GM12892 (cell line): ENCODE results near the gene PRKN.

Source experiments
- DNase-seq: peaks from one replicate; pipeline ENCODE4 v3.0.0; 2011; ENCODE audit not compliant: insufficient read length
- FAIRE-seq: peaks from 2 replicates; lab custom pipeline; 2011; peaks lifted over from hg19 to GRCh38; lab: Jason Lieb, UNC
- POLR2A ChIP-seq: IDR thresholded peaks from 2 replicates; pipeline ENCODE4 v1.6.1; 2011; ENCODE audit warnings: low read depth, low read length, control low read depth
- POLR2AphosphoS5 ChIP-seq: IDR thresholded peaks from 2 replicates; pipeline ENCODE4 v1.6.1; 2011; ENCODE audit warnings: low read depth, low read length, control low read depth
- TAF1 ChIP-seq: IDR thresholded peaks from 2 replicates; pipeline ENCODE4 v1.6.1; 2011; ENCODE audit warnings: low read depth, mild to moderate bottlenecking, control low read depth, low read length, borderline replicate concordance

PRKN gene

GRCh38 chr6:161544801-161545480 lies 1182.6 kb downstream of the PRKN start:
- no peak for FAIRE-seq
- TF ChIP-seq TAF1 = no peak
- TF ChIP-seq POLR2AphosphoS5 = no peak
- no peak for TF ChIP-seq POLR2A
- DNase-seq = no peak

- TF ChIP-seq POLR2AphosphoS5 (no peak), TAF1 (no peak), POLR2A (no peak)
- no peak for DNase-seq
- FAIRE-seq = peak; percentile 58
Measured at GRCh38 chr6:161543684-161544309, 1183.8 kb downstream of the PRKN start.

GRCh38 chr6:161542346-161542980 lies 1185.1 kb downstream of the PRKN start:
- TF ChIP-seq POLR2AphosphoS5 = no peak
- no peak for TF ChIP-seq POLR2A
- no peak for TF ChIP-seq TAF1
- DNase-seq (no peak), FAIRE-seq (peak; percentile 50)

GRCh38 chr6:161540532-161540931 lies 1187.0 kb downstream of the PRKN start:
- no peak for FAIRE-seq
- no peak for DNase-seq
- TF ChIP-seq POLR2AphosphoS5 = no peak
- TF ChIP-seq TAF1 = no peak
- TF ChIP-seq POLR2A = no peak

- FAIRE-seq (no peak), DNase-seq (no peak)
- no peak for TF ChIP-seq POLR2A
- TF ChIP-seq POLR2AphosphoS5 = no peak
- no peak for TF ChIP-seq TAF1
Measured at GRCh38 chr6:161536224-161536630, 1191.3 kb downstream of the PRKN start.

- FAIRE-seq (no peak), DNase-seq (no peak)
- no peak for TF ChIP-seq POLR2AphosphoS5
- TF ChIP-seq TAF1 = no peak
- TF ChIP-seq POLR2A = no peak
Measured at GRCh38 chr6:161534264-161534873, 1193.2 kb downstream of the PRKN start.

GRCh38 chr6:161533266-161533665 lies 1194.3 kb downstream of the PRKN start:
- TF ChIP-seq POLR2AphosphoS5 (no peak), POLR2A (no peak)
- FAIRE-seq = no peak
- no peak for DNase-seq

GRCh38 chr6:161532536-161532935 lies 1195.0 kb downstream of the PRKN start:
- FAIRE-seq (no peak), DNase-seq (no peak)
- TF ChIP-seq TAF1 (no peak), POLR2AphosphoS5 (no peak), POLR2A (no peak)

GRCh38 chr6:161526794-161527193 lies 1200.8 kb downstream of the PRKN start:
- FAIRE-seq = no peak
- TF ChIP-seq POLR2A = no peak
- no peak for TF ChIP-seq TAF1
- no peak for TF ChIP-seq POLR2AphosphoS5

GRCh38 chr6:161523362-161523761 lies 1204.2 kb downstream of the PRKN start:
- DNase-seq (no peak), FAIRE-seq (no peak)
- TF ChIP-seq TAF1 = no peak
- TF ChIP-seq POLR2AphosphoS5 = no peak
- TF ChIP-seq POLR2A = no peak

More at GRCh38 chr6:161526794-161527193, 1200.8 kb downstream of the PRKN start:
- DNase-seq = no peak

- no peak for DNase-seq
- FAIRE-seq = no peak
- no peak for TF ChIP-seq POLR2A
- TF ChIP-seq POLR2AphosphoS5 = no peak
- TF ChIP-seq TAF1 = no peak
Measured at GRCh38 chr6:161522276-161522675, 1205.3 kb downstream of the PRKN start.

GRCh38 chr6:161511447-161512095 lies 1216.0 kb downstream of the PRKN start:
- FAIRE-seq = no peak

More at GRCh38 chr6:161511447-161512095, 1216.0 kb downstream of the PRKN start:
- DNase-seq = no peak
- TF ChIP-seq TAF1 (no peak), POLR2A (no peak), POLR2AphosphoS5 (no peak)
